Inferior parietal cortex (tissue), 1 donor: Measurements from ENCODE around the gene SCN8A.
"Not testable (repeated sequence)": the region's sequence is repeated elsewhere in the genome, so short reads cannot be mapped to it uniquely, and the experiment has no call there.

Source experiments
- DNase-seq: peaks from one replicate; pipeline ENCODE4 v3.0.0-alpha.2; 2016; ENCODE audit errors: extremely low spot score

SCN8A gene

DNA sequence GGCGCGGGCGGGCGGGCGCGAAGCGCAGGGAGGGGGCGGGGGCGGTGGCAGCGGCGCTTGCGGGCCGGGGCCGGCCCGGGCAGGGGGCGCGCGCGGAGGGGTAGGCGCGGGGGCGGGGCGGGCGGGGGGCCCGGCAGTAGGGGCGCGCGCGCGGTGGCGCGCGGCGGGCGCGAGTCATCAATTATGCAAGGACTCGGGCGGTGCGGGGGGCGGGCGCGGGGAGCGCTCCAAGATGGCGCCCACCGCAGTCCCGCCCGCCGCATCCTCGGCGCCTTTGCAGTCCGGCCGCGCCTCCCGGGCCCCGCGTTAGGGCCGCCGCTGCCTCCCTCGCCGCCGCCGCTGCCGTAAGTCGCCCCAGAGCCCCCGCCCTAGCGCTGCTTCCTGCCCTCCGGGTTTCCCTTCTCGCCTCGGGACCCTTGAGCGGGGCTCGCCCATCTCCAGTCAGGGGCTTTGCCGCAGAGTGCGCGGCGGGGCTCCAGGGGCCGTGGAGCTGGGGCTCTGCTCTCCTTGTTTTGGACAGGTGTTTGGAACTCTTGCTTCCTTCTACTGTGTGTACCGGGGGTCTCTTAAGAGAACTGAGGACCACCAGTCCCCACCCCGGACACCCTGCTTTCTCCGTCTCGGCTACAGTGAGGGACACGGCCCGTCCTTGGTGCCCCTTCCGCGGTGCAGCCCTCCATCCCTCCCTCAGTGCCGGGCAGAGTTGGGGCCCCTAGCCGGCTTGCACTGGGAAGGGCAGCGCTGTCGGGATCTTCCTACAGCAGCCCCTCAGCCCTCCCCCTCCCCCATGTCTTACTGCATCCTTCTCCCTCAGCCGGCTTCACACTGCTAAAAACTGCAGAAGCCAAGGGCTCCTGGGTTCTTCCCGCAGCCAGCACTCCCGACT, at the start of gene SCN8A:
TSS of gene SCN8A (plus strand) at position 218 of the 886 bp plus-strand sequence. CDS start 71,585 bp downstream, outside the sequence.
- no peak for DNase-seq

DNA sequence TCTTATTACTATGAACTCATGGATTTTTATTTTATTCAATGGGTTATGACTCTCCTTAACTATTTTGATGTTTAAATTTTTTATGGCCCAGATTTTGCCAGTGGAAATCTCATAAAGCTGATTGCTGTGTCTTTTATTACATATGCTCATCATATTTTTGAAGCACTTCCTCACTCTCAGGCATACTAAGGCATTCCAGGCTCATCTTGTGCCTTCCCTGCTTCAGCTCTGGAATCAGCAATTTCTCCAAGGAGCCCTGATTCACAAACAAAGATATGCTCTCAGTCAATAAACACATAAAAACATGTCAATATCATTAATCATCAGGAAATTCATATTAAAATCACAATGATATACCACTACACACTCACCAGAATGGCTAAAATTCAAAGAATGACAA, 44.9 kb upstream of the SCN8A start:
- no peak for DNase-seq

DNA sequence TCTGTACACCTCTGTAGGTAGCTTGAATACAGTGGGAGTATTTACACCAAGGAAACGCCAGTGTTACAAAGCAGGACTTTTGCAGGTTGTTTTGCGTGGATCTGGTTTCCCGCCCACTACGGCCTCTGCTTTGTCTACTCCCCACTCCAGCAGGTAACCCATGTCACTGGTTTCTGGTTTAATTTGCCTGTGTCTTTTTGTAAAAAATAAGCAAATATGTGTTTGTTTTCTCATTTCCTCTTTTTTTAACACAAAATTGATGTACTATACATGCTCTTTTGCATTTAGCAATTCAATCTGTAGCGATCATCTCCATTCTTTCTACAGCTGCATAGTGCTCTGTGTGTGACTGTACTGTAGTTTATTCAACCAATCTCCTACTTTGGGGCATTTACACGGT, 43.4 kb upstream of the SCN8A start:
- no peak for DNase-seq

DNA sequence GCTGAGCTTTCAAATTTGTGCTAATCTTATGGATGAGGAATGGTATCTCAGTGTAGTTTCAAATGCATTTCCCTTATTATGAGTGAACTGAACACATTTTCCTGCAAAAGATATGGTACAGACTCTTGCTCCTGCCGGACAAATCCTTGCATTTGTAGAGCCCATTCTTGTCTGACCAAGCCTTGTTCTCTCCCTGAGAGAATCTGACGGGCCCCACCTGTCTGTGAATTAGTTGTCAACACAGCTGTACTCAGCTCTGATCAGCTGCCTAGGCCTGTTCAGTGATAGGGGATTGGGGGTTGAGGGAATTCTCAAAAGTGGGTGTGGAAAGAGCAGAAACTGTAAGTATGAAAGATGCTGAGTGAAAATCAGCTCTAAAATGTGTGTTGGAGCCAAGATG, 42.8 kb upstream of the SCN8A start:
- DNase-seq = no peak

DNA sequence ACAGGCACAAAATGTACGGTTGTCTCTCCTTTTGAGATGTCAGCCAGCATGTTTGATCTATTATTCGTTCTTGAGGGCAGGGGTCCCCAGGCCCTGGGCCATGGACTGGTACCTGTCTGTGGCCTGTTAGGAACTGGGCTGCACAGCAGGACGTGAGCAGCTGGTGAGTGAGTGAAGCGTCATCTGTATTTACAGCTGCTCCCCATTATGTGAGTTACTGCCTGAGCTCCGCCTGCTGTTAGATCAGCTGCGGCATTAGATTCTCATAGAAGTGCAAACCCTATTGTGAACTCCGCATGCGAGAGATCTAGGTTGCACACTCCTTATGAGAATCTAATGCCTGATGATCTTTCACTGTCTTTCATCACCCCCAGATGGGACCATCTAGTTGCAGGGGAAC, 41.4 kb upstream of the SCN8A start:
- DNase-seq = no peak

DNA sequence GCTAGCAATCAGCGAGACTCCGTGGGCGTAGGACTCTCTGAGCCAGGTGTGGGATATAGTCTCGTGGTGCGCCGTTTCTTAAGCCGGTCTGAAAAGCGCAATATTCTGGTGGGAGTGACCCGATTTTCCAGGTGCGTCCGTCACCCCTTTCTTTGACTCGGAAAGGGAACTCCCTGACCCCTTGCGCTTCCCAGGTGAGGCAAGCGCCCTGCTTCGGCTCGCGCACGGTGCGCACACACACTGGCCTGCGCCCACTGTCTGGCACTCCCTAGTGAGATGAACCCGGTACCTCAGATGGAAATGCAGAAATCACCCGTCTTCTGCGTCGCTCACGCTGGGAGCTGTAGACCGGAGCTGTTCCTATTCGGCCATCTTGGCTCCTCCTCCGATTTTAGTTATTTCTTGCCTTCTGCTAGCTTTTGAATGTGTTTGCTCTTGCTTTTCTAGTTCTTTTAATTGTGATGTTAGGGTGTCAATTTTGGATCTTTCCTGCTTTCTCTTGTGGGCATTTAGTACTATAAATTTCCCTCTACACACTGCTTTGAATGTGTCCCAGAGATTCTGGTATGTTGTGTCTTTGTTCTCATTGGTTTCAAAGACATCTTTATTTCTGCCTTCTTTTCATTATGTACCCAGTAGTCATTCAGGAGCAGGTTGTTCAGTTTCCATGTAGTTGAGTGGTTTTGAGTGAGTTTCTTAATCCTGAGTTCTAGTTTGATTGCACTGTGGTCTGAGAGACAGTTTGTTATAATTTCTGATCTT, 22.6 kb upstream of the SCN8A start:
- DNase-seq = not testable (repeated sequence)

DNA sequence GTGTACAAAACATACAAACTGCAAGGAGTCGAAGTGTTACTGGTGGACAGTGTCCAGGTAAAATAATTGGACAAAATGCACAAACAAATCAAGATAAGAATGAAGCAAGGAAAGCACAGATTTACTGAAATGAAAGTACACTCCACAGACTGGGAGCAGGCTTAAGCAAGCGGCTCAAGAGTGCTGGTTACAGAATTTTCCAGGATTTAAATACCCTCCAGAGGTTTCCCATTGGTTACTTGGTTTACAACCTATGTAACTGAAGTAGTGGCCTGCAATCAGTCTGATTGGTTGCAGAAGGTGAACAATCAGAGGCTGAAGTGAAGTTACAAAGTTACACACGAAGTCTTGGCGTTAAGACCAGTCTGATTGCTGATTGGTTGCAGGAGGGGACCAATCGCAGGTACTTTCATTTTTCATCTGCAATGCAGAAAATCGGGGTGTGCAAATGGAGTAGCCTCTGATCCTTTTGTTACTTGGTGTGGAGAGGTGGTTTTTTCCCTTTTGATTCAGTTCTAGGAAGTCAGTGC, 11.6 kb upstream of the SCN8A start:
- DNase-seq = no peak

DNA sequence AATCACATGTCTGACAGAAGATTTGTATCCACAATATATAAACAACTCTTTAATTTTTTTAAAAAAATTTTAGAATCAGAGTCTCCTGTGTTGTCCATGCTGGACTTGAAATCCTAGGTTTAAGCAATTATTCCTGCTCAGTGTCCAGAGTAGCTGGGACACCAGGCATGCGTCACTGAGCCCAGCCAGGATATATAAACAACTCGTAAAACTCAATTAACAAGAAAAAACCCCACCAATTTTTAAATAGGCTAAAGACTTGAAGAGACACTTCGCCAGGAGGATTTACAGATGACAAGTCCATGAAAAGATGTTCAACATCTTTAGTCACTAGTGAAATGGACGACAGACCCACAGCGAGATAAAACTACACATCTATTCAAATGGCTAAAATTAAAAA, 2.0 kb upstream of the SCN8A start:
- DNase-seq = no peak

DNA sequence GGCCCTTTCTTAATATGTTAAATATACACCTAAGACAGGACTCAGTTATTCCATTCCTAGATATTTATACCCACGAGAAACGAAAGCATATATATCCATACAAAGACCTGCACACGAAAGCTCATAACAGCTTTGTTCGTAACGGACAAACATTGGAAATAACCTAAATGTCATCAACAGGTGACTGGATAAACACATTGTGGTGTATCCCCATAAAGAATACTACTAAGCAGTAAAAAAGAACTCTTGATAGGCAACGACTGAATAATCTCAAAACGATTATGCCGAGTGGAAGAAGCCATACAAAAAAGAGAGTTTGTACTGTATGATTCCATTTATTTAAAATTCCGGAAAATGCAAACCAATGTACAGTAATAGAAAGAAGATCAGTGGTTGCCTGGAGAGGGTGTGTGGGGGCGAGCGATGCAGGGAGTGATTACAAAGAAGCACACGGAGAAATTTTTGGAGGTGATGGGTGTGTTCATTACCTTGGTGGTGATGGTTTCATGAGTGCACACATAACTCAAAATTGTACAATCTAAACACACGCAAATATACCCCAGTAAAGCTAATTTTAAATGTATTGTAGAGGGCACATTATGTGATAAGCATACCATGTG, 1.4 kb upstream of the SCN8A start:
- DNase-seq = no peak

DNA sequence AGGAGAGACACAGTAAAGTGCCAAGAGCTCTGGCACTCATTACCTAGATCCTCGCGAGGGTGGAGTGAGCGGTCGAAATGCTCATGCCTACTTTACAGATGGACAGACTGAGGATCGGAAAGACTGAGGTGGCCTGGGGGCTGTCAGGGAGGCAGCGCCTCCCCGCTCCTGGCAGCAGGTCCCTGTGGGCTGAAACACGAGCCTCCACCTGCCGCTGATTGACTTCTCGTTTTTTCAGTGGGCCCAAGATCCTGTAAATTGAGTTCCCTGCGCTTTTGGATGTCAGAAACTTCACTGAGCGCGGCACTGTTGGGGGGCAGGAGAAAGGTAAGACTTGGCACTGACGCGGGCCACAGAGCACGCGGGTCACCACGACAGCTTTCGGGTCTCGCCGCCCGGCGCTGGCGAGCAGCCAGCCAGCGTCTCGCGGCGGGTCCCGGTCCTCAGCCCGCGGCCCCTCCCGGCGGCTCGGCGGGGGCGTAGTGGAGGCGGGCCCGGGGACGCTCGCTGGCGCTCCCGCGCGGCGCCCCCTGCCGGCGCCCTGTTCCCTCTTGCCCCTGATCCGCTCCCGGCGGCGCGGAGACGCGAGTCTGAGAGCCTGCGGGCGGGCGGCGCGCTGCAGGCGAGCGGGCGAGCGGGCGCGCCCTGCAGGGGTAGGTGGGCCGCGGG, 552 bp upstream of the SCN8A start:
- peak; percentile 63 for DNase-seq

DNA sequence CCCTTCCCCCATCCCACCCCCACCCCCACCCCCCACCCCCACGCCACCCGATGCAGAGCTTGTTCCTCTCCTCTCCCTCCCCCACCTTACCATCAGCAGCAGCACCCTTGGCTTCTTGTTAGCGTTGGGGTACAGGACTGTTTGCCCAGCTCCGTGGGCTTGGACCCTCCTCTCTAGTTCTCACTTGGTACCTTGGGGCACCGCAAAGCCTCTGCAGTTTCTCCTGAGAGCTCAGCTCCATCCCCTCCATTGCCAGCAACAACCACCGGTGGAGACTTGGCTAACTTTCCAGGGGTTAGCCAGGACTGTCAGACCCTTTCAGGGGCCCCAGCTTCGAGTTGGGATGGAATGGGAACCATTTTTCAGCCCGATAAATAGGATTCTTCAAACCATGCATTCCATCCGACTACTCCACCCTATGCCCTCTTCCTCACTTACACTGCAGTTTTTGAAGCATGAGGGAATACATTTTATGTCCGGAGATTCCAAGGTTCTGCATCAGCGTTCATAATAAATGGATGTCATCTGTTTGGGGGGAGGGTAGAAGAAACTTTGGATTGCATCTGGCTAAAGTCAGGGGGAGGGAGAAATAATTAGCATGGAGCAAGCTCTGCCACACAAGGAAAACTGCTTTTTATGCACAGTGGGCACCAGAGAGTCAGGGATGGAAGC, 1.1 kb downstream of the SCN8A start:
- no peak for DNase-seq

DNA sequence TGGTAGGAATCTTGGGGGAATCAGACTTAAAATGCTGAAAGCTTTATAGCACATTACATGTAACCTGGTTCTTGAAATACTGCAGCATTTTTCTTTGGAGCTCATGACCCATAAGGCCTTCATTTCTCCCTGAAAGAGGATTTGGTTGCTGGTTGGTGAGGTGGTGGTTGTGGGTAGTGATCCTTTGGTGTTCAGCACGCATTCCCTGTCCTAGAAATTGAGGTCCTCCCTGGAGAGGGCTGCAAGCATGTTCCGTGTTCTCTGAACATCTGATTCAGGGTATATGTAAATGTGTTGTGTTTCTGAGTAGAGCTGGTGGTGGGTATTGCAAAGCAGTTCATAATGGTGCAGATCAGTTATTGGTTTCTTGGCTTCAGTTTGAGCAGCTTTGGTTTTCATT, 2.0 kb downstream of the SCN8A start:
- no peak for DNase-seq

DNA sequence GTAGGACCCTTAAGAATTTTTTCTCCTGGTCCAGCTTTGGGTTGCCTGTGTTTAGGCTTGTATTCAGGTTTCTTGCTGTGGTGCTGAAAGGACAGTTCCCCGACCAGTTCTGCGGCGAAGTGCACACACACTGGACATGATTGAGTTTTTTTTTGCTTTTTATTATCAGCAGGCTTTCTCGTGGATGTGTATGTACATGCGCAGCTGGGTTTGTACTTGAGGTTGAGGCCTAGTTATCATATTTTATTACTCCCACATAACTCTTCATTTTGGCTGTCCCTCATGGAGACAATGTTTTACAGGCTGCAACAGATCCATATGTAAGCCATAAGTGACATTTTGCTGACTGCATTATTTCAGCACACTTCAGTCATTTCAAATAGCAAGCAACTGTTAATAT, 2.5 kb downstream of the SCN8A start:
- DNase-seq = no peak

DNA sequence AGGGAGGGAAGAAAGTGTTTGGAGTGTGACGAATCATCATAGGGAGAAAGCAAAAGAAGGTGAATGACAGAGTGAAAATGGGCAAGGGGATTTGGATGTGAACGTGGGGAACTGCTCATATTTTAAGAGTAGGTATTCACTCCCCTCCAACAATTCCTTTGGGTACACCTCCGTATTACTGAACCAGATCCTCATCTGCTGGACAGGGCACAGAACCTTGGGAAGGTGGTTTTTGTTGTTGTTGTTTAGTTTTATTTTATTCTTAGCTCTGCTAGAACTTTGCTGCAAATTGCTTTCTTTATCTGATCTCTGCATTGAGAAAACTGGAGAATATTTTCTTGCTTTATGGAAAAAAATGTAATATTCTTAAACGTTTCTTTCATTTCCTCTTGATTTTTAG, 7.1 kb downstream of the SCN8A start:
- DNase-seq = no peak

DNA sequence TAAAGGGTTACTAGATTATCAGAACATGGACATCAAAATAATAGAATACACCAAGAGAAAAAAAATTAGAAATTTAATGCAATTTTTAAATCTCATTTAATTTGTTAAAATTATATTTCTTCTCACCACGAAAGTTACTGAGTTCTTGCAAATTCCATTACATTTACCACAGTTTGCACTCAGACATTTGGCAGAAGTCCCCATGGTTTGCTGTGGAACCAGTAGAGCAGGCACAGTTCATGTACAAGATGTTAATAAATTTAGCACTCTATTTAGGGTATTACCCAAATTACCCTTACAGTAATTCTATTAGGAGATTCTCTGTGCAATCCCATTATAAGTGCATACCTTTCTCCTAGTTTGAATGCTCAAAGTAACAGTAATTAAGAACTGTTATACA, 9.7 kb downstream of the SCN8A start:
- DNase-seq = no peak

DNA sequence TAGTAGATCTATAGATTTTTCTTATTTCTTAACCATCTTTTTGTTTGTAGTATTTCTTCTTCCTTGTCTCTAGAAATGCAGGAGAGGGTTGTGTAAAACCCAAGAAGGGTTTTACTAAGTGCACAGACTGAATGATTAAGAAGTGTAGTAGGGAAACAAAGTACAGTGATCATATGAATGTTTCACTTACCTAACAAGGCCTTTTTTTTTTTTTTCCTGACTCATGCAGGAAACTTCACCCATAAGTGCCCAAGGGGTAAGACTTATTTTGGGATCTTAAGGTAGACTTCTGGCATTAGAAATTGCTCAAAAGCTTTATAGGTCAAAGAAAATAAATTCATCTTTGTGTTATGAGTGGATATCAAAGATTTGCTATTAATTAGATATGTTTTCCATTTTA, 10.2 kb downstream of the SCN8A start:
- DNase-seq = no peak

DNA sequence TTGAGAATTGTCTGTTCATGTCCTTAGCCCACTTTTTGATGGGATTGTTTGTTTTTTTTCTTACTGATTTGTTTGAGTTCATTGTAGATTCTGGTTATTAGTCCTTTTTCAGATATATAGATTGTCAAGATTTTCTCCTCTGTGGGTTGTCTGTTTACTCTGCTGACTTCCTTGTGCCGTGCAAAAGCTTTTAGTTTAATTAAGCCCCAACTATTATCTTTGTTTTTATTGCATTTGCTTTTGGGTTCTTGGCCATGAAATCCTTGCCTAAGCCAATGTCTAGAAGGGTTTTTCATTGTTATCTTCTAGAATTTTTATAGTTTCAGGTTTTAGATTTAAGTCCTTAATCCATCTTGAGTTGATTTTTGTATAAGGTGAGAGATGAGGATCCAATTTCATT, 14.9 kb downstream of the SCN8A start:
- not testable (repeated sequence) for DNase-seq

DNA sequence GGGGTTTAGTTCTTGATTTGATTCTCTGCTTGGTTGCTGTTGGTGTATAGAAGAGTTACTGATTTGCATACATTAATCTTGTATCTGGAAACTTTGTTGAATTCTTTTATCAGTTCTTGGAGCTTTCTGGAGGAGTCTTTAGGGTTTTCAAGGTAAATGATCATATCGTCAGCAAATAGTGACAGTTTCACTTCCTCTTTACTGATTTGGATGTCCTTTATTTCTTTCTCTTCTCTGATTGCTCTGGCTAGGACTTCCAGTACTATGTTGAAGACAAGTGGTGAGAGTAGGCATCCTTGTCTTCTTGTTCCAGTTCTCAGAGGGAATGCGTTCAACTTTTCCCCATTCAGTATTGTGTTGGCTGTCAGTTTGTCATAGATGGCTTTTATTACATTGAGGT, 16.2 kb downstream of the SCN8A start:
- not testable (repeated sequence) for DNase-seq

DNA sequence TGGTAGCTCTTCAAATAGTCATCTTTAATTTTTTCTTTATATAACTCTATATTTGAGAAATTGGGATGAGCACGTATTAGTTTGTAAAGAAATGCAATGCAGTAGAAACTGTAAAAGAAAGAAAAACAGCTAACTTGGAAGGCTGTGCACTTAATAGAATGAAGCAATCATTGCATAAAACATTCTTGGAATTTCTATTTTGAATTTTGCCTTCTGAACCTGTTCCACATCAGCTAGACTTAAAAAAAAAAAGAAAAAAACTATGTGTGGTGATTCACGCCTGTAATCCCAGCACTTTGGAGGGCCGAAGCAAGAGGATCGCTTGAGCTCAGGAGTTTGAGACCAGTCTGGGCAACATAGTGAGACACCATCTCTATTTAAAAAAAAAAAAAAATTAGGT, 29.4 kb downstream of the SCN8A start:
- DNase-seq = no peak

DNA sequence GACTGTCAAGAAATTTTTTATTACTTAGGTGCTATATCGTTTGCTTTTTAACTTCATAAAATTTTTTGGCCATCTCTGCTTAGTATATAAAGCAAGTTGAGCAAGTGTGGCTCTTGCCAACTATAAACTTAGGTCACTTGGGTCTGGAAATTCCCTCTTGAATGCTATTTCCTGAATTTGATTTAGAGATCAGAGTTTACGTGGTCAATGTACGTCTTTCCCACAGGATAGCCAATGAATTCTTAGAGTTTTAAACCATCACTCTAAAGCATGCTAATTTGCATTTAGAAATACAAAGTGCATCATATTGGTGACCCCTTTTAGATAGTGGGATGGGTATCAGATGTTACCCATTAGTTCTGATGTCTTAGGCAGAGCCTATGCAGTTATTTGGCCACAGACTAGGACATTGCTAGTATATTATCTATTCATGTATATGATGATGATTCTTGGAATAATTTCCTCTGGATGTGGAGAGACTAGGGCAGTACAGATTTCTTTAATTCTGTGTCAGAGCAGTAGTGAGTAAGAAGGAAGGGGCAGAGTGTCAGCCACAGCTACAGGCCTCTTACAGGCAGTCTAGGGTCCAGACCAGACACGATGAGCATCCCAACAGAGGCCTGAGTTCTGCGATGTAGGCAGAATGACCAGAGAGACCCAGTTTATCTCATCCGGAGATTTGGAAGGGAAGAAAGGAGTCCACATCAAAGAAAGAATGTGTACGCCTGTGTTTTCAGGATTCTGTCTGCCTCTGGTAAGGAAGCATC, 30.3 kb downstream of the SCN8A start:
- no peak for DNase-seq
